ENCODE data around the gene DTX1.

DNA sequence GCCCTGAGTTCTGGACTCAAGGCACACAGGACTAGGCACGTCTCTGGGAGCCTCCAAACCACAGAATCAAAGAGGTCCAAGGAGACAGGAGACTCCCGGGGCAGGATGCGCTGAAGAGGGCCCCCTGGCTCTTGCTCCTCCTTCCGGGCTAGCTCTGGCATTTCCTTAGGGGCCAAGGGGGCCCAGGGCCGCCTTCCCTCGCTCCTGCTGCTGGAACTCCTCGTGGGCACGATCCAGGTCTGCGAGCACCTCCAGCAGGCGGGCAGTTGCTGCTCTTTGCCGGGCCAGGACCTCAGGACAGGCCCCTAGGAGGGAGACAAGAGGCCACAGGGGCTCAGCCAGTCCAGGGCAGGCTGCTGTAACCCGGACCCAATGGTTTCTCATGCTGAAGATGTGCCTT, 43.2 kb downstream of the DTX1 start:
- TF ChIP-seq, protein P1, sequence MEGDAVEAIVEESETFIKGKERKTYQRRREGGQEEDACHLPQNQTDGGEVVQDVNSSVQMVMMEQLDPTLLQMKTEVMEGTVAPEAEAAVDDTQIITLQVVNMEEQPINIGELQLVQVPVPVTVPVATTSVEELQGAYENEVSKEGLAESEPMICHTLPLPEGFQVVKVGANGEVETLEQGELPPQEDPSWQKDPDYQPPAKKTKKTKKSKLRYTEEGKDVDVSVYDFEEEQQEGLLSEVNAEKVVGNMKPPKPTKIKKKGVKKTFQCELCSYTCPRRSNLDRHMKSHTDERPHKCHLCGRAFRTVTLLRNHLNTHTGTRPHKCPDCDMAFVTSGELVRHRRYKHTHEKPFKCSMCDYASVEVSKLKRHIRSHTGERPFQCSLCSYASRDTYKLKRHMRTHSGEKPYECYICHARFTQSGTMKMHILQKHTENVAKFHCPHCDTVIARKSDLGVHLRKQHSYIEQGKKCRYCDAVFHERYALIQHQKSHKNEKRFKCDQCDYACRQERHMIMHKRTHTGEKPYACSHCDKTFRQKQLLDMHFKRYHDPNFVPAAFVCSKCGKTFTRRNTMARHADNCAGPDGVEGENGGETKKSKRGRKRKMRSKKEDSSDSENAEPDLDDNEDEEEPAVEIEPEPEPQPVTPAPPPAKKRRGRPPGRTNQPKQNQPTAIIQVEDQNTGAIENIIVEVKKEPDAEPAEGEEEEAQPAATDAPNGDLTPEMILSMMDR (IDR thresholded peaks at IDR 0.05; ENCODE audit: insufficient read depth, low read depth, low read length), result no peak
- no peak for TF ChIP-seq EZH2 (IDR thresholded peaks at IDR 0.05; ENCODE audit: insufficient read depth, low read length)
